GM18861 (cell line): ENCODE data around the gene ZNF841.
"Not testable (repeated sequence)": the region's sequence is repeated elsewhere in the genome, so short reads cannot be mapped to it uniquely, and the experiment has no call there.

Experiments used
- ATAC-seq: cut with Tn5 transposase; IDR thresholded peaks from one replicate; pipeline ENCODE4 v1.9.1; 2021; ENCODE audit not compliant: unreplicated experiment

ZNF841 gene

DNA sequence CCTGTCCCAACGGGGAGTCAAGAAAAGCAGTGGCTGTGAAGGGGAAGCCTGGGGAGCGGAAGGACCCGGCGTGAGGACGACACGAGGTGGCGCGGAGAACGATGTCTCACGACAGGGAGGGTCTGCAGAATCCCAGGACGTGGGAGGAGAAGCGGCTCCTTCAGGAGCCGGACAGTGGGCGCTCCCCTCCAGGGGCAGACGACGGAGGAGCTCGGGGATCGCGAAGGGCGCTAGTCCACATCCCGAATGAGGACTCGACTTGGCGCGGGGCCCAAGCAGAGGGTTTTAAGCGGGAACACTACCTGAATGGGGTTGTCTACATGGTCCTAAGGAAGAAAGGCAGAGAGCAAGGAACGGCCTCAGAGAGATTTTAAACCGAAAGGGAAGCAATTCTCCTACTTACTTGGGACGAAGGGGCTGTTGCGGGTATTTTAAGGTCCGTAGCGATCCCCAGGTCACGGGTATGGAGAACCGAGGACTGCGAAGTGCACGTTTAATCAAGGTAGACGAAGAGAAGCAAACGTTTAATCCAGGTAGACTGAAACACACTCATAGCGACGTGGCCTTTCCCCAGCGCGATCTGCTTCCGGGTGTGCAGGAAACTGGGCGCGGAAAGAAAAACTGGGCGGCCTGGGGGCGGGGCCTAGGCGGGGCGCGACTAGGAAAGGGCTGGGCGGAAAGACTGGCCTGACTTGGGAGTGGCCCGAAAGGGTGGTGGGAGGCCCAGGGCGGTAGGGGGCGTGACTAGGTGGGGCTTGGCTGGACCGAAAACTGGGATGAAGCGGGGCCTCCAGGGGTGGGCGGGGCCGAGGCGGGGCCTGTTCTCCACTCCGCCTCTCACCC is at the start of gene ZNF841:
Gene ZNF841, minus strand, starts transcription at position 594 of the 843 bp plus-strand sequence. CDS start 10,964 bp downstream, outside the sequence.
- no peak for ATAC-seq

DNA sequence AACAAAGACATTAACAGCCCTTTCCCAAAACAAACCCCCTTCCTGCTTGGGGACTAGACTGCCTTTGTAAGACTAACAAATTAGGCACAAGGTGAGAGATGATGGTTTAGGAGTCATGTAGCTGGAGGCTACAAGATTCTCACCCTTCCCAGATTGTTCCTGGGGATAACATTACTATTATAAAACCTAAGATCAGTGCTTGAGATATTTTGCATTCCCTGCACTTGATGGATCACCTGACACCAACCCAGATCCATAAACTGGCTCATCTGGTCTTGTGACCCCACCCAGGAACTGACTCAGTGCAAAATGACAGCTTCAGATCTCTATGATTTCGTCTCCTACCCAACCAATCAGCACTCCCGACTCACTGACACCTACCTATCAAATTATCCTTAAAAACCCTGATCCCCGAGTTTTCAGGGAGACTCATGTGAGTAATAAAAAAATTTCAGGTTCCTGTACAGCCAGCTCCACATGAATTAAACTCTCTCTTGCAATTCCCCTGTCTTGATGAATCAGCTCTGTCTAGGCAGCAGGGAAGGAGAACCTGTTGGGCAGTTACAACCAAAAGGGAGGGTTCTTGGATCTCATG is 46.5 kb upstream of the ZNF841 start:
- no peak for ATAC-seq

- ATAC-seq = no peak
Observed at GRCh38 chr19:52141203-52141602, 45.6 kb upstream of the ZNF841 start.

DNA sequence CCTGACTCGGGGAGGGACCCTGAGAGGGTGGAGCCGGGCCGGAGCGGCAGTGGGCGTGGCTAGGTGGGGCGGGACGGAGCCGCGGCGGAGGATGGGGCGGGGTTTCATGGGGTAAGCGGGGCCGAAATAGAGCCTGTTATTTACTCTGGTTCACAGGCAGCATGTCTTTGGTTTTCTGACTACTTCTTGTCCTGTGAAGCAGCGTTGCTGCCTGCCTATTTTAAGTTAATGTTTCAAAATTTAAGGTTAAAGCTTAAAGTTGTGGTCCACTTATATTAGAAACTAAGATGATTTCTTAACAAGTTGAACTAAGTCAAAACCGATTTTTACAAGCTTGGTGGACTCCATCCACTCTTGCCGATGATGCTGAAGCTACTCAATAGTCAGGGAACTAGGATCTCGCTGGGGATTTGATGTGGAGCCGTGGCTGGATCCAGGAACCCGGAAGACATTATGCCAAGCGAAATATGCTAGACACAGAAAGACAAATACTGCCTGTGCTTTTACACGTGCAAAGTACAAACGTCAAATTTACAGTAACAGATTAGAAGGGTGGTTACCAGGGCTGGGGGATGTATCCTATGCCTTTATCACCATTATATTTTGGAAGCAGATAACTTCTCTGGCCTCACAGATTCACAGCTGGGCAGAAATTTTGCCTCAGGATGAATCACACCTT is 44.6 kb upstream of the ZNF841 start:
- peak; percentile 78 for ATAC-seq

DNA sequence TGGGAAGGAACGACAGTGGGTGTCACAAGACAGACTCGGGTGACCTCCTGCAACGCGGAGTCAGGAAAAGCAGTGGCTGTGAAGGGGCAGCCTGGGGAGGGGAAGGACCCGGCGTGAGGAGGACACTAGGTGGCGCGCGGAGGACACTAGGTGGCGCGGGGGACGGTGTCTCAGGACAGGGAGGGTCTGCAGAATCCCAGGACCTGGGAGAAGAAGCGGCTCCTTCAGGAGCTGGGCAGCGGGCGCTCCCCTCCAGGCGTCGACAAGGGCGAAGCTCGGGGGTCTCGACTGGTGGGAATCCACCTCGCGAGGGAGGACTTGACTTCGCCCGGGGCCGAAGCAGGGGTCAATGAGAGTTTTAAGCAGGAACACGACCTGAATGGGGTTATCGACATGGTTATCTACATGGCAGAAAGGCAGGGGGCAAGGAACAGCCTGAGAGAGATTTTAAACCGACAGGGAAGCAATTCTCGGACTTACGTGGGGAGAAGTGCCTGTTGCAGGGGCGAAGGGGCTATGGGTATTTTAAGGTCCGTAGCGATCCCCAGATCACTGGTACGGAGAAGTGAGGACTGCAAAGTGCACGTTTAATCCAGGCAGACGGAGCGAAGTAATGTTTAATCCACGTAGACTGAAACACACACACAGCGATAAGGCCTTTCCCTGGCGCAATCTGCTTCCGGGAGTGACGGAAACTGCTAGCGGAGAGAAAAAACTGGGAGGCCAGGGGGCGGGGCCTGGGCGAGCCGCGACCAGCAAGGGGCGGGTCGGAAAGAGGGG is 43.9 kb upstream of the ZNF841 start, which contains the start of gene ZNF616:
Gene ZNF616, minus strand, starts transcription at position 687 of the 780 bp plus-strand sequence. CDS start 9,426 bp downstream, outside the sequence.
- ATAC-seq = no peak

GRCh38 chr19:52138983-52139251 is 43.4 kb upstream of the ZNF841 start:
- no peak for ATAC-seq

- ATAC-seq = no peak
Observed at GRCh38 chr19:52138278-52138982, 42.9 kb upstream of the ZNF841 start.

- no peak for ATAC-seq
Observed at GRCh38 chr19:52120286-52120685, 24.7 kb upstream of the ZNF841 start.

- no peak for ATAC-seq
Observed at GRCh38 chr19:52115526-52116053, 20.0 kb upstream of the ZNF841 start.

- ATAC-seq = no peak
Observed at GRCh38 chr19:52114691-52115090, 19.1 kb upstream of the ZNF841 start.

GRCh38 chr19:52112624-52113023 is 17.1 kb upstream of the ZNF841 start:
- no peak for ATAC-seq

- no peak for ATAC-seq
Observed at GRCh38 chr19:52110780-52111179, 15.2 kb upstream of the ZNF841 start.

DNA sequence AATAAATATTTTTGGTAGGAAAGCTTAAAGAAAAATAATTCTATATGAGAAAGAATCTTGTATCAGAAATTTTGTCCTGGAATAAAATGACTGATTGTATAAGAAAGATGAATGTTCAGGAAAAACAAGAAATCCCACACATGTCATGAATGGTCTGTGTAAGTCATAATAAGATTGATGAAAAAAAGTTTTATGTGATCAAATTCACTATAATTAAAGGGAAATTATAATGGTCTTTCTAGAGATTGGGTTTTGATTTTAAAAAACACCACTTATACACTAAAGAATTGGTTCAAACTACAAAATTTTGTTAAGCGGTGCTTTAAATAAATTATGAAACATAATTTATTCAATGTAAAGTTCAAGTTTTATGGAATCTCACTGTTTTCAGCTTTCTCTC is 7.2 kb upstream of the ZNF841 start:
- no peak for ATAC-seq

DNA sequence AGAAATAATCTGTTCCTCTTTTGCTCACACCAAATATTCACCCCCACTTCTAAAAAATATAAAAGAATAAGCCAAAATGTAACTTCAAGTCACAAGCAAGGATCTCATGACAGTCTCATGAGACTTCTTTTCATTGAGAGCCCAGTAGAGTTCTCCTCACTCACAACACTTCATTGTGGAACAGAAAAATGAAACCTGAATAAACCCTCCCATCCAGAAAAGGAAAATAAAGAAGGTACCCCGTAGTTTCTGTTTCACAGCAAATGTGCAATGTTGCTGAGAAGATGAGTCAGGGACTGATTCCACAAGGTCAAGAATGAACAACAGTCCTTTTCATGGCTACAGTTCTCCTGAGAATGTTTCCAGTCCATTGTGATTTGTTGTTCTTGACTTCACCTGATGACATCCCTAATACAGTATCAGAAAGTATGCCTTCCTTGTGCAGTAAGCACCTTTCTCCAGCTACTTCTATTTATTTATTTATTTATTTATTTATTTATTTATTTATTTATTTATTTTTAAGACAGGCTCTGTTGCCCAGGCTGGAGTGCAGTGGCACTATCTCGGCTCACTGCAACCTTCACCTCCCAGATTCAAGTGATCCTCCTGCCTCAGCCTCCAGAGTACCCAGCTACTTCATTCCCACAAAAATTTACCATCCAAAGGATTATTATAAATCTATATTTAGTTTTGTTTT is 6.4 kb upstream of the ZNF841 start:
- no peak for ATAC-seq

GRCh38 chr19:52099497-52100138 is 4.1 kb upstream of the ZNF841 start:
- ATAC-seq = no peak

DNA sequence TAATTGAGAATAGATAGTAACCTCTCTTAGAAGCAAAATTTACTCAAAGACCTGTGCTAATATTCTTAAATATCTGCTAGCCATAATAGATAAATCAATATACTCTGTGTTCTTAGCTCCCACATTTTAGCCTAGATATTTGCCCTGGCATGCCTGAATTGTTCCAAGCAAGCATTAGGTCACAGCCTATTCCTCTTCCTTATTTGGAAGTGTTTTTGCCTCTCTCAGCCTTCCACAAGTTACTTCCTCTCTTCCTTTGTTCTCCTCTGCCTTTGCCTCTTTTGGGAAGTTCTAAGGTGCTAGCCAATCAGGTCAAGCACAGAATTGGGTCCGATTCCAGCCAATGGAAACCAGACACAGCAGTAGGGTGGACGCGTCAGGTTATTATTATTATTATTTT is 851 bp upstream of the ZNF841 start:
- not testable (repeated sequence) for ATAC-seq

DNA sequence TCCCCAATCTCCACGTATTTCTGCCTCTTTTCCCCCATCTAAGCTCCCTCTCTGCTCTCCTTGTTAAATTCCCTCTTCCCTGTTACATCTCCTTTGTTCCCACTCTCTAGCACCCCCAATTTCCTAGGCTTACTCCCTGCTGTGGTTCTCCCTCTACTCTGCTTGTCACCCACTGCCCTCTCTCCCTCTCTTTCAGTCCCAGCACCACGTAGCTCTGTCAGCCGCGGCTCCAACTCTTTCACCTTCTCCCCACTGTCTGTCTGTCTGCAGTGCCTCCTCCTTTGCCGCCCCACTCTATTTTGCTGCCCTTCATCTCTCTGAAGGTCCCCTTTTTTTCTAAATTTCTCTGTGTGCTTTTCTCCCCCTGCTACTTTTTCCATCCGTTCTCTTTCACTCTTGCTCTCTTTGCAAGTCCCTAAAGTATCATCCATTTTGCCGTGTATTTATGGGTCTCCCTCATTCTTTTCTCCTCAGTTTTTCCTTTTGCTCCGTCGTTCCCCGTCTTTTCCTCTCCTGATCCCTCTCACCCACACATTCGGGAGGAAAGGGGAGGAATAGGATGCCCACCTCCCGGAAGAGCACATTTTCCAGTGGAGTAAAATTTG is 937 bp downstream of the ZNF841 start:
- no peak for ATAC-seq

GRCh38 chr19:52086481-52086880 is 9.1 kb downstream of the ZNF841 start:
- no peak for ATAC-seq

- ATAC-seq = no peak
Observed at GRCh38 chr19:52070496-52070895, 25.1 kb downstream of the ZNF841 start.
